CD4-positive, alpha-beta memory T cell (primary cell): ENCODE results near the gene C1orf159. TPM values are rescaled to one million over a fixed set of nuclear protein-coding genes. Genes with fewer than 3 reads are reported as not detected.

Experiments
- CTCF ChIA-PET: fragments of 350-600 bp; sonication (Branson Sonifier 250); formaldehyde crosslinking; loops from one replicate; lab custom pipeline; 2021; ENCODE audit warnings: inconsistent platforms; ENCODE audit not compliant: partially characterized antibody; lab: Charles Lee
- POLR2A ChIA-PET: fragments of 350-600 bp; sonication (Branson Sonifier 250); formaldehyde crosslinking; loops from one replicate; lab custom pipeline; 2021; ENCODE audit not compliant: partially characterized antibody; lab: Charles Lee
- DNase-seq, 5 donors: peaks; one replicate each; pipeline versions ENCODE4 v3.0.0 to v3.0.0-alpha.2; 2020 to 2022; ENCODE audit warnings: mixed read lengths in 1 of 5
- H3K27ac ChIP-seq: one replicate; pipeline ENCODE4 v1.7.0; 2013; ENCODE audit warnings: low read depth, low read length
- H3K27me3 ChIP-seq: 2 replicates; pipeline ENCODE4 v1.7.0; 2013; ENCODE audit warnings: mild to moderate bottlenecking, low read length, moderate library complexity; ENCODE audit not compliant: insufficient read depth
- H3K36me3 ChIP-seq: 2 replicates; pipeline ENCODE4 v1.7.0; 2013; ENCODE audit warnings: mild to moderate bottlenecking, low read length, moderate library complexity; ENCODE audit not compliant: insufficient read depth
- H3K4me1 ChIP-seq: 2 replicates; pipeline ENCODE4 v1.7.0; 2013; ENCODE audit warnings: mild to moderate bottlenecking, low read length, moderate library complexity; ENCODE audit not compliant: insufficient read depth
- H3K4me3 ChIP-seq, 2 donors: one replicate each; pipeline ENCODE4 v1.7.0; 2013; ENCODE audit warnings: low read length in 2 of 2, mild to moderate bottlenecking in 1 of 2
- H3K9me3 ChIP-seq, 2 donors: one replicate each; pipeline ENCODE4 v1.7.0; 2013; ENCODE audit warnings: low read length in 2 of 2, control low read depth in 1 of 2; ENCODE audit not compliant: control insufficient read depth in 1 of 2
- H3K27ac Mint-ChIP-seq, 7 donors: one replicate each; pipeline ENCODE4 v1.8.0; 2020 to 2021; ENCODE audit warnings: mixed read lengths in 7 of 7, mild to moderate bottlenecking in 6 of 7, inconsistent platforms in 3 of 7, moderate library complexity in 3 of 7
- H3K27me3 Mint-ChIP-seq, 2 donors: one replicate each; pipeline ENCODE4 v1.8.0; 2020 to 2021; ENCODE audit warnings: mixed read lengths in 2 of 2
- H3K36me3 Mint-ChIP-seq, 2 donors: one replicate each; pipeline ENCODE4 v1.8.0; 2020 to 2021; ENCODE audit warnings: mixed read lengths in 2 of 2, inconsistent platforms in 1 of 2, mild to moderate bottlenecking in 1 of 2
- H3K4me1 Mint-ChIP-seq, 4 donors: one replicate each; pipeline ENCODE4 v1.8.0; 2020 to 2021; ENCODE audit warnings: mixed read lengths in 4 of 4, mild to moderate bottlenecking in 1 of 4
- H3K4me3 Mint-ChIP-seq, 8 donors: one replicate each; pipeline ENCODE4 v1.8.0; 2020 to 2021; ENCODE audit warnings: mixed read lengths in 8 of 8, mild to moderate bottlenecking in 7 of 8, moderate library complexity in 6 of 8, inconsistent platforms in 3 of 8
- H3K9me3 Mint-ChIP-seq, 8 donors: one replicate each; pipeline ENCODE4 v1.8.0; 2020 to 2021; ENCODE audit warnings: mixed read lengths in 8 of 8, mild to moderate bottlenecking in 5 of 8, inconsistent platforms in 3 of 8, moderate library complexity in 1 of 8
- intact Hi-C: fragments of 100-400 bp; cut with micrococcal nuclease; formaldehyde crosslinking; loops from one replicate; pipeline ENCODE4 v1.15.1; 2023
- polyA plus RNA-seq, 2 donors: library from polyadenylated mRNA; unstranded; fragments of 300-500 nt; fragmentation: Illumina TruSeq; gene quantifications; one replicate each; pipeline ENCODE4 v1.2.3, GENCODE V29; 2021
- total RNA-seq, 2 experiments: library from RNA; stranded (reverse); gene quantifications; one replicate each; pipeline ENCODE4 v1.2.3, GENCODE V29; 2021

Gene C1orf159
- total and polyA plus RNA-seq, 4 experiments from 2014 or later, result 3.8 to 15.1 (median 11.5) TPM

GRCh38 chr1:1120866-1121591 lies 5.1 kb upstream of the C1orf159 start:
- no peak overlapping the region for H3K27ac ChIP-seq
- Mint-ChIP-seq H3K36me3 (no peaks in the 10 kb centered on the region), H3K27me3 (peaks cover 3 to 5% of the 10 kb centered on the region in 2 donors), H3K27ac (no peak overlapping the region), H3K4me1 (peaks cover 3 to 10% (median 6%) of the 10 kb centered on the region in 4 donors), H3K9me3 (no peaks in the 10 kb centered on the region), H3K4me3 (no peak overlapping the region)
- no peaks in the 10 kb centered on the region for H3K27me3 ChIP-seq
- H3K4me3 ChIP-seq, result no peak overlapping the region
- H3K9me3 ChIP-seq, result no peaks in the 10 kb centered on the region
- intact Hi-C loops, result no loop called here
- ChIA-PET CTCF (interaction anchor here (0.6 to 6.4 kb wide), 13 partner anchors 10 to 251 kb away, joined by 3 to 57 read pairs (median 6); partner anchors contain the start of gene TNFRSF18), POLR2A (interaction anchor here (1.5 to 2.1 kb wide), 3 partner anchors 50 to 171 kb away, joined by 3 to 9 read pairs (median 5); no protein-coding TSS in a partner anchor)
- H3K4me1 ChIP-seq, result peaks cover 12% of the 10 kb centered on the region
- no peaks in the 10 kb centered on the region for H3K36me3 ChIP-seq
- no peak for DNase-seq

DNA sequence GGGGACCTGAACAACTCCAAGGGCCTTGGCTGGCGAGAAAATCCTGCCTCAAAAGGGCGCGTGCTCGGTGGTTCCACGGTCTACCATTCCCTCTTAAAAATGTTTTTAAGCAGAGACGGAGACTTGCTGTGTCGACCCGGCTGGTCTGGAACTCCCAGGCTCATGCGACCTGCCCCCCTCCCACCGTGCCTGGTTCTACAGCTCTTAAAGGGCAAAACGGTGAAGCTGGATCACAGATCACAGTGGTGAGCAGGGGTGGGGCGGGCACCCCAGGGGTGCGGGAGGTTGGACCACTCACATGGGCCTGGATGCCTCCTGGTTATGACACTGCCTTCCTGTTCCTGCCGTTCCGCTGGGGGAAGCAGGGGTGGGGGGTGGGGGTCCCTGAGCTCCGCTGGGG lies 4.2 kb upstream of the C1orf159 start:
- Histone ChIP-seq H3K4me1 (peaks cover 13% of the 10 kb centered on the region), H3K27ac (no peak overlapping the region), H3K9me3 (no peaks in the 10 kb centered on the region), H3K36me3 (no peaks in the 10 kb centered on the region), H3K27me3 (no peaks in the 10 kb centered on the region), H3K4me3 (no peak overlapping the region)
- Mint-ChIP-seq H3K36me3 (no peaks in the 10 kb centered on the region), H3K4me3 (no peak overlapping the region), H3K4me1 (peaks cover 4 to 13% (median 6%) of the 10 kb centered on the region in 4 donors), H3K27ac (no peak overlapping the region), H3K27me3 (peaks cover 3 to 5% of the 10 kb centered on the region in 2 donors), H3K9me3 (no peaks in the 10 kb centered on the region)
- ChIA-PET POLR2A (no interaction called here), CTCF (interaction anchor here (0.6 to 6.4 kb wide), 5 partner anchors 10 to 181 kb away, joined by 3 to 57 read pairs (median 4); no protein-coding TSS in a partner anchor)
- DNase-seq, result no peak
- intact Hi-C loops, result no loop called here

GRCh38 chr1:1119272-1119890 lies 3.5 kb upstream of the C1orf159 start:
- H3K4me3 Mint-ChIP-seq, result peak overlapping the region in 1 of 8 donors; percentile 27
- POLR2A ChIA-PET, result interaction anchor here (0.8 kb wide), 1 partner anchor 281 kb away, joined by 3 read pairs; no protein-coding TSS in a partner anchor

DNA sequence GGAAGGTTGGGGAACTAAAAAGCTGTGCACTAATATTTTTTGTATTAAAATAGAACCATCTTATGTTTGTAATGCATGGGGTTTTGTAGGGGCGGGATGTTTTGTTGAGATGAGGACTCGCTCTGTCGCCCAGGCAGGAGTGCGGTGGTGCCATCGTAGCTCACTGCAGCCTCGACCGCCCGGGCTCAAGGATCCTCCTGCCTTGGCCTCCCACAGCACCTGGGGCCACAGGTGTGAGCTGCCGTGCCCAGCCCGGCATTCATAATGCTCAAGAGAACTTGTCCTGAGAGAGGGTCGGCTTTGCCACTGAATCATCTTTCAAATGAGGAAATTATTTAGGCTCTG lies 3.0 kb upstream of the C1orf159 start:
- POLR2A ChIA-PET, result interaction anchor here (0.8 kb wide), 1 partner anchor 281 kb away, joined by 3 read pairs; no protein-coding TSS in a partner anchor
- H3K4me3 Mint-ChIP-seq, result peak overlapping the region in 1 of 8 donors; percentile 27
- intact Hi-C loops, result loop anchor here (5.0 kb wide), 1 partner anchor 77 kb away; no protein-coding TSS in a partner anchor

More at GRCh38 chr1:1119272-1119890, 3.5 kb upstream of the C1orf159 start:
- no peak for DNase-seq
- peak overlapping the region in 2 of 7 donors; percentile 19 to 29 for H3K27ac Mint-ChIP-seq
- Histone ChIP-seq H3K4me3 (no peak overlapping the region), H3K27me3 (no peaks in the 10 kb centered on the region), H3K4me1 (peaks cover 18% of the 10 kb centered on the region), H3K27ac (no peak overlapping the region), H3K36me3 (no peaks in the 10 kb centered on the region), H3K9me3 (no peaks in the 10 kb centered on the region)
- peaks cover 3 to 5% of the 10 kb centered on the region in 2 donors for H3K27me3 Mint-ChIP-seq
- H3K4me1 Mint-ChIP-seq, result peaks cover 8 to 21% (median 10%) of the 10 kb centered on the region in 4 donors
- no peaks in the 10 kb centered on the region for H3K9me3 Mint-ChIP-seq
- H3K36me3 Mint-ChIP-seq, result no peaks in the 10 kb centered on the region
- intact Hi-C loops, result loop anchor here (5.0 kb wide), 1 partner anchor 77 kb away; no protein-coding TSS in a partner anchor
- CTCF ChIA-PET, result interaction anchor here (0.6 to 1.3 kb wide), 4 partner anchors 7 to 253 kb away, joined by 3 to 4 read pairs (median 3); no protein-coding TSS in a partner anchor

GRCh38 chr1:1118011-1118875 lies 2.4 kb upstream of the C1orf159 start:
- peak in 1 of 5 donors; percentile 42 for DNase-seq
- ChIA-PET POLR2A (interaction anchor here (0.6 to 2.9 kb wide), 5 partner anchors 113 to 282 kb away, joined by 3 to 22 read pairs (median 3); partner anchors contain the start of gene AURKAIP1), CTCF (interaction anchor here (1.2 to 1.3 kb wide), 3 partner anchors 9 to 254 kb away, joined by 3 read pairs; no protein-coding TSS in a partner anchor)
- H3K36me3 ChIP-seq, result no peaks in the 10 kb centered on the region
- H3K27me3 ChIP-seq, result no peaks in the 10 kb centered on the region
- Mint-ChIP-seq H3K27ac (no peak overlapping the region), H3K36me3 (peaks cover 2% of the 10 kb centered on the region in 2 donors), H3K9me3 (peaks cover 0 to 4% (median 3%) of the 10 kb centered on the region in 8 donors), H3K4me1 (peaks cover 3 to 17% (median 7%) of the 10 kb centered on the region in 4 donors), H3K27me3 (peaks cover 3 to 5% of the 10 kb centered on the region in 2 donors), H3K4me3 (no peak overlapping the region)
- no peak overlapping the region for H3K27ac ChIP-seq
- H3K4me1 ChIP-seq, result peaks cover 18% of the 10 kb centered on the region
- H3K9me3 ChIP-seq, result peaks cover 0 to 2% of the 10 kb centered on the region in 2 donors
- intact Hi-C loops, result loop anchor here (5.0 kb wide), 1 partner anchor 76 kb away; no protein-coding TSS in a partner anchor
- no peak overlapping the region for H3K4me3 ChIP-seq

More for the DNA sequence above, 3.0 kb upstream of the C1orf159 start:
- Mint-ChIP-seq H3K27me3 (peaks cover 3 to 5% of the 10 kb centered on the region in 2 donors), H3K27ac (peak overlapping the region in 1 of 7 donors; percentile 20), H3K4me1 (peaks cover 6 to 20% (median 10%) of the 10 kb centered on the region in 4 donors), H3K9me3 (no peaks in the 10 kb centered on the region), H3K36me3 (no peaks in the 10 kb centered on the region)
- no peaks in the 10 kb centered on the region for H3K9me3 ChIP-seq
- no peak overlapping the region for H3K4me3 ChIP-seq
- no peak for DNase-seq
- CTCF ChIA-PET, result interaction anchor here (1.2 to 1.3 kb wide), 2 partner anchors 8 to 253 kb away, joined by 3 read pairs; no protein-coding TSS in a partner anchor
- H3K4me1 ChIP-seq, result peaks cover 18% of the 10 kb centered on the region
- no peaks in the 10 kb centered on the region for H3K36me3 ChIP-seq
- no peak overlapping the region for H3K27ac ChIP-seq
- H3K27me3 ChIP-seq, result no peaks in the 10 kb centered on the region

- Histone ChIP-seq H3K36me3 (no peaks in the 10 kb centered on the region), H3K27ac (no peak overlapping the region), H3K4me1 (peaks cover 15% of the 10 kb centered on the region), H3K4me3 (no peak overlapping the region), H3K9me3 (peaks cover 0 to 4% of the 10 kb centered on the region in 2 donors), H3K27me3 (no peaks in the 10 kb centered on the region)
- Mint-ChIP-seq H3K27ac (peak overlapping the region in 1 of 7 donors; percentile 57), H3K4me3 (peak overlapping the region in 6 of 8 donors; percentile 17 to 69 (median 56)), H3K36me3 (peaks cover 3 to 10% of the 10 kb centered on the region in 2 donors), H3K27me3 (peaks cover 3 to 5% of the 10 kb centered on the region in 2 donors), H3K9me3 (peaks cover 0 to 5% (median 3%) of the 10 kb centered on the region in 8 donors), H3K4me1 (peaks cover 3 to 18% (median 6%) of the 10 kb centered on the region in 4 donors)
- ChIA-PET POLR2A (interaction anchor here (1.0 to 2.9 kb wide), 3 partner anchors 114 to 258 kb away, joined by 3 to 22 read pairs (median 7); partner anchors contain the start of gene AURKAIP1), CTCF (interaction anchor here (1.2 kb wide), 1 partner anchor 13 kb away, joined by 3 read pairs; no protein-coding TSS in a partner anchor)
- DNase-seq, result no peak
- intact Hi-C loops, result loop anchor here (2.0 to 5.0 kb wide), 2 partner anchors 75 to 113 kb away; no protein-coding TSS in a partner anchor
These were observed 1.6 kb upstream of the C1orf159 start for GRCh38 chr1:1117469-1117831.
